Lower leg skin (tissue), 4 donors: ENCODE measurements around the gene CAMTA1. TPM values are rescaled to one million over a fixed set of nuclear protein-coding genes. Genes with fewer than 3 reads are reported as not detected.

ENCODE experiments used
- DNase-seq, 2 donors: peaks; one replicate each; pipeline ENCODE4 v3.0.0-alpha.2; 2019; ENCODE audit warnings: low spot score in 2 of 2
- H3K4me3 ChIP-seq: fragments of 200-600 bp; sonication (generic); 2 replicates; pipeline ENCODE4 v1.5.1; 2017; ENCODE audit warnings: mild to moderate bottlenecking, low read depth; ENCODE audit not compliant: poor library complexity, severe bottlenecking
- POLR2A ChIP-seq, 2 donors: fragments of 450-650 bp; IDR thresholded peaks; one replicate each; pipeline ENCODE4 v1.6.1; 2016 to 2017; ENCODE audit warnings: antibody characterized with exemption in 2 of 2, mild to moderate bottlenecking in 1 of 2, moderate library complexity in 1 of 2
- WGBS, 2 donors: methylation state at CpG; one replicate each; pipeline ENCODE4 v1.1.5; 2018; 5-methylcytosine and 5-hydroxymethylcytosine counted together
- intact Hi-C: fragments of 100-400 bp; cut with DNase I; formaldehyde crosslinking; loops from one replicate; pipeline ENCODE4 v1.15.0; 2023; ENCODE audit warnings: low total_unique reads
- total RNA-seq, 4 donors: library from RNA; depleted of rRNA; stranded (reverse); fragments of >200 nt; gene quantifications; one replicate each; pipeline ENCODE4 v1.1.0, GENCODE V29; 2016
- TF ChIP-seq, protein P1 (sequence below), 3 donors: fragments of 450-650 bp; IDR thresholded peaks; one replicate each; pipeline ENCODE4 v1.5.1; 2016; ENCODE audit warnings: antibody characterized with exemption in 3 of 3, mild to moderate bottlenecking in 3 of 3, moderate library complexity in 2 of 3

CAMTA1 gene
- total RNA-seq, 4 donors from 2014 or later, result 24.4 to 52.3 (median 32.9) TPM

GRCh38 chr1:7646981-7647901, 862.0 kb downstream of the CAMTA1 start:
- no peak overlapping the region for H3K4me3 ChIP-seq
- 45 to 47% methylated on average over 30 of the region's 30 CpGs for WGBS, 2 donors
- TF ChIP-seq POLR2A (IDR thresholded peaks at IDR 0.05), result no peak
- TF ChIP-seq, protein P1, sequence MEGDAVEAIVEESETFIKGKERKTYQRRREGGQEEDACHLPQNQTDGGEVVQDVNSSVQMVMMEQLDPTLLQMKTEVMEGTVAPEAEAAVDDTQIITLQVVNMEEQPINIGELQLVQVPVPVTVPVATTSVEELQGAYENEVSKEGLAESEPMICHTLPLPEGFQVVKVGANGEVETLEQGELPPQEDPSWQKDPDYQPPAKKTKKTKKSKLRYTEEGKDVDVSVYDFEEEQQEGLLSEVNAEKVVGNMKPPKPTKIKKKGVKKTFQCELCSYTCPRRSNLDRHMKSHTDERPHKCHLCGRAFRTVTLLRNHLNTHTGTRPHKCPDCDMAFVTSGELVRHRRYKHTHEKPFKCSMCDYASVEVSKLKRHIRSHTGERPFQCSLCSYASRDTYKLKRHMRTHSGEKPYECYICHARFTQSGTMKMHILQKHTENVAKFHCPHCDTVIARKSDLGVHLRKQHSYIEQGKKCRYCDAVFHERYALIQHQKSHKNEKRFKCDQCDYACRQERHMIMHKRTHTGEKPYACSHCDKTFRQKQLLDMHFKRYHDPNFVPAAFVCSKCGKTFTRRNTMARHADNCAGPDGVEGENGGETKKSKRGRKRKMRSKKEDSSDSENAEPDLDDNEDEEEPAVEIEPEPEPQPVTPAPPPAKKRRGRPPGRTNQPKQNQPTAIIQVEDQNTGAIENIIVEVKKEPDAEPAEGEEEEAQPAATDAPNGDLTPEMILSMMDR (IDR thresholded peaks at IDR 0.05), result no peak
- DNase-seq, result peak; percentile 31 to 93
- intact Hi-C loops, result loop anchor here (5.0 to 10.0 kb wide), 2 partner anchors 592 to 925 kb away; no protein-coding TSS in a partner anchor

DNA sequence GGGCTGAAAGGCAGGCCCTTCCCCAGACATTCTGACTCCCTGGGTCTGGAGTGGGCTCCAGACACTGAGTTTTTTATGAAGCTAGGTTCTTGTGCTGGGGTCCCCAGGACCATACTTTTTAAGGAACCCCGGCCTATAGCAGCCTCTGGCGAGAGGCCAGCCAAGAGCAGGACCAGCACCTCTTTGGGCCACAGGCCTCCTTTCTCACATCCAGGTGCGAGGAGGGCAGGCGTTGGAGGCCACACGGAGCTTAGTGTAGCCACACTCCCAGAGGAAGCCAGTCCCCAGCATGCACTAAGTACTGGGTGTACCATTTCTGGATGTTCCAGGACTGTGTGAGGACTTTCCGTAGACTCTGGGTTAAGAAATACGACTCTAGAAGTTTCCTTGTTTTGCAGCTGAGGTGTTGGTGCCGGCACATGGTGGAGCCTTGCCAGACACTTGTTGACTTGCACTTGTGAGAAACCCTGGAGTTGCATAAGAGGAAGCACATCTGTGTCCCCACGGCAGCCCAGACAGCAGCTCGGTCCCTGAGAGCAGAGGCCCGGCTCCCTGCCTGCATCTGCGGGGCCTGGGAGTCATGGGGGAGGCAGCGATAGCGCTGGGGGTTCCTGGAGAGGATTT, 863.6 kb downstream of the CAMTA1 start:
- intact Hi-C loops, result loop anchor here (5.0 to 10.0 kb wide), 2 partner anchors 594 to 927 kb away; no protein-coding TSS in a partner anchor
- TF ChIP-seq, protein P1 (IDR thresholded peaks at IDR 0.05), result no peak
- no peak for TF ChIP-seq POLR2A (IDR thresholded peaks at IDR 0.05)
- no peak overlapping the region for H3K4me3 ChIP-seq
- 52 to 53% methylated on average over 14 of the region's 14 CpGs for WGBS, 2 donors
- peak; percentile 27 to 93 for DNase-seq

- no peak for DNase-seq
- WGBS, 2 donors, result 57 to 71% methylated on average over 11 of the region's 11 CpGs
- no peak for TF ChIP-seq POLR2A (IDR thresholded peaks at IDR 0.05)
- TF ChIP-seq, protein P1 (IDR thresholded peaks at IDR 0.05), result no peak
- intact Hi-C loops, result no loop called here
- H3K4me3 ChIP-seq, result no peak overlapping the region
Measured at GRCh38 chr1:7650801-7651200, 865.5 kb downstream of the CAMTA1 start.

GRCh38 chr1:7651203-7651602, 865.9 kb downstream of the CAMTA1 start:
- DNase-seq, result no peak
- intact Hi-C loops, result no loop called here
- TF ChIP-seq, protein P1 (IDR thresholded peaks at IDR 0.05), result no peak
- TF ChIP-seq POLR2A (IDR thresholded peaks at IDR 0.05), result no peak
- 66 to 76% methylated on average over 8 of the region's 8 CpGs for WGBS, 2 donors
- H3K4me3 ChIP-seq, result no peak overlapping the region

DNA sequence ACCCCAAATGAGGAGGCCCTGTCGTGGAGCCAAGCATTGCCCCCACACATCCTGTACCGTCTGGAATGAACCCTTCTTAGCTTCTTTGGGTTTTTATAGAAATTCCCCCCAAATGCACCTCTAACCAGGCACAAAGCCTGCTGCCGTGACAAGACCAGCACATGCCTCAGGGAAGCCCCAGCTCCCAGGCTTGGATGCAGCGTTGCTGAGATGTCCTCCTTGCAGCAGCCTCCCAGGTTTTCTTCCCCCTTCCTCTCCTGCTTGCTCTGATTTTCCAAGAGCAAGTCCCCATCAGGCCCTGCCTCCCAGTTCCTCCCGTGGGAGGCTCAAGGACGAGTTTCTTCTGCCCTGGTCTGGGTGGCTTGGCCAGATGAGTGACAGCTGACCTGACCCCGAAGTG, 866.8 kb downstream of the CAMTA1 start:
- intact Hi-C loops, result no loop called here
- WGBS, 2 donors, result 45 to 46% methylated on average over 7 of the region's 7 CpGs
- H3K4me3 ChIP-seq, result no peak overlapping the region
- TF ChIP-seq, protein P1 (IDR thresholded peaks at IDR 0.05), result no peak
- TF ChIP-seq POLR2A (IDR thresholded peaks at IDR 0.05), result no peak
- DNase-seq, result no peak
